HCT116 (cell line): ENCODE data around the gene DIP2C.

Experiments used
- CEBPB ChIP-seq: IDR thresholded peaks from 2 replicates; pipeline ENCODE4 v1.6.1; 2012; ENCODE audit warnings: low read depth
- EZH2 ChIP-seq: fragments of 200-600 bp; sonication (generic); IDR thresholded peaks from 2 replicates; pipeline ENCODE4 v1.6.1; 2017; ENCODE audit warnings: antibody characterized with exemption, mixed run types
- EZH2phosphoT487 ChIP-seq: fragments of 200-600 bp; IDR thresholded peaks from 2 replicates; pipeline ENCODE4 v1.6.1; 2018; ENCODE audit warnings: antibody characterized with exemption, borderline replicate concordance
- JUND ChIP-seq: IDR thresholded peaks from 2 replicates; pipeline ENCODE4 v1.6.1; 2012
- POLR2A ChIP-seq: IDR thresholded peaks from 2 replicates; pipeline ENCODE4 v1.7.0; 2011; ENCODE audit warnings: borderline replicate concordance; ENCODE audit not compliant: insufficient read depth, insufficient read length; ENCODE audit errors: extremely low read depth
- POLR2AphosphoS5 ChIP-seq: IDR thresholded peaks from 2 replicates; pipeline ENCODE4 v1.6.1; 2011; ENCODE audit warnings: mild to moderate bottlenecking, low read depth, low read length, moderate library complexity
- TCF7L2 ChIP-seq: IDR thresholded peaks from 2 replicates; pipeline ENCODE4 v1.7.0; 2011; ENCODE audit warnings: borderline replicate concordance, inconsistent platforms; ENCODE audit not compliant: insufficient read depth, insufficient read length; ENCODE audit errors: extremely low read depth
- TF ChIP-seq, protein P1 (sequence below): IDR thresholded peaks from 2 replicates; pipeline ENCODE4 v1.6.1; 2012; ENCODE audit warnings: low read depth
- TF ChIP-seq, protein P2 (sequence below), 3 experiments: fragments of 200-600 bp in 1 of 3; sonication (generic) in 1 of 3; IDR thresholded peaks in 2 of 3; conservative IDR thresholded peaks in 1 of 3; 2 replicates each; pipeline ENCODE4 v1.5.1; 2012 to 2017; ENCODE audit warnings: low read depth in 2 of 3, low read length in 2 of 3, antibody characterized with exemption in 1 of 3, borderline replicate concordance in 1 of 3, control low read depth in 1 of 3, mild to moderate bottlenecking in 1 of 3, mixed read lengths in 1 of 3, mixed run types in 1 of 3, moderate library complexity in 1 of 3; ENCODE audit not compliant: insufficient read depth in 1 of 3

DNA sequence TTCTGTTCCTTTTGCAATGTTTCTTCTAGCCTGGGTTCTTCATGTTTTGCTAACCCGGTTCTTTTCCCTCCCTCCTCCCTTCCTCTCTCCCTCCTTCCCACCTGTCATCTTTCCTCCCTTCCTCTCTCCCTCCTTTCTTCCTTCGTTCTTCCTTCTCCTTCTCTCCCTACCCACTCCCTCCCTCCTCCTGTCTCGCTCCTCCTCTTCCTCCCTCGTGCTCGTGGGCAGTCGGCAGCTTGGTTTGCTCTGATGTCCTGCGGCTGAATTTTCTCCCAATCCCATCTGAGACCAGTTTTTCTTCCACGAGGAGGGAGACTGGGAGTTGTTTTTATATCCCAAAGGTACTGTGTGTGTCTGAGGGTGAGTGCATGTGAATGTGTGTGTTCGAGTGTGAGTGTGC lies 43.6 kb upstream of the DIP2C start:
- TF ChIP-seq EZH2 = no peak
- no peak for TF ChIP-seq POLR2A
- TF ChIP-seq TCF7L2 = no peak
- TF ChIP-seq, protein P1, sequence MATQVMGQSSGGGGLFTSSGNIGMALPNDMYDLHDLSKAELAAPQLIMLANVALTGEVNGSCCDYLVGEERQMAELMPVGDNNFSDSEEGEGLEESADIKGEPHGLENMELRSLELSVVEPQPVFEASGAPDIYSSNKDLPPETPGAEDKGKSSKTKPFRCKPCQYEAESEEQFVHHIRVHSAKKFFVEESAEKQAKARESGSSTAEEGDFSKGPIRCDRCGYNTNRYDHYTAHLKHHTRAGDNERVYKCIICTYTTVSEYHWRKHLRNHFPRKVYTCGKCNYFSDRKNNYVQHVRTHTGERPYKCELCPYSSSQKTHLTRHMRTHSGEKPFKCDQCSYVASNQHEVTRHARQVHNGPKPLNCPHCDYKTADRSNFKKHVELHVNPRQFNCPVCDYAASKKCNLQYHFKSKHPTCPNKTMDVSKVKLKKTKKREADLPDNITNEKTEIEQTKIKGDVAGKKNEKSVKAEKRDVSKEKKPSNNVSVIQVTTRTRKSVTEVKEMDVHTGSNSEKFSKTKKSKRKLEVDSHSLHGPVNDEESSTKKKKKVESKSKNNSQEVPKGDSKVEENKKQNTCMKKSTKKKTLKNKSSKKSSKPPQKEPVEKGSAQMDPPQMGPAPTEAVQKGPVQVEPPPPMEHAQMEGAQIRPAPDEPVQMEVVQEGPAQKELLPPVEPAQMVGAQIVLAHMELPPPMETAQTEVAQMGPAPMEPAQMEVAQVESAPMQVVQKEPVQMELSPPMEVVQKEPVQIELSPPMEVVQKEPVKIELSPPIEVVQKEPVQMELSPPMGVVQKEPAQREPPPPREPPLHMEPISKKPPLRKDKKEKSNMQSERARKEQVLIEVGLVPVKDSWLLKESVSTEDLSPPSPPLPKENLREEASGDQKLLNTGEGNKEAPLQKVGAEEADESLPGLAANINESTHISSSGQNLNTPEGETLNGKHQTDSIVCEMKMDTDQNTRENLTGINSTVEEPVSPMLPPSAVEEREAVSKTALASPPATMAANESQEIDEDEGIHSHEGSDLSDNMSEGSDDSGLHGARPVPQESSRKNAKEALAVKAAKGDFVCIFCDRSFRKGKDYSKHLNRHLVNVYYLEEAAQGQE = no peak
- no peak for TF ChIP-seq EZH2phosphoT487
- TF ChIP-seq, protein P2, sequence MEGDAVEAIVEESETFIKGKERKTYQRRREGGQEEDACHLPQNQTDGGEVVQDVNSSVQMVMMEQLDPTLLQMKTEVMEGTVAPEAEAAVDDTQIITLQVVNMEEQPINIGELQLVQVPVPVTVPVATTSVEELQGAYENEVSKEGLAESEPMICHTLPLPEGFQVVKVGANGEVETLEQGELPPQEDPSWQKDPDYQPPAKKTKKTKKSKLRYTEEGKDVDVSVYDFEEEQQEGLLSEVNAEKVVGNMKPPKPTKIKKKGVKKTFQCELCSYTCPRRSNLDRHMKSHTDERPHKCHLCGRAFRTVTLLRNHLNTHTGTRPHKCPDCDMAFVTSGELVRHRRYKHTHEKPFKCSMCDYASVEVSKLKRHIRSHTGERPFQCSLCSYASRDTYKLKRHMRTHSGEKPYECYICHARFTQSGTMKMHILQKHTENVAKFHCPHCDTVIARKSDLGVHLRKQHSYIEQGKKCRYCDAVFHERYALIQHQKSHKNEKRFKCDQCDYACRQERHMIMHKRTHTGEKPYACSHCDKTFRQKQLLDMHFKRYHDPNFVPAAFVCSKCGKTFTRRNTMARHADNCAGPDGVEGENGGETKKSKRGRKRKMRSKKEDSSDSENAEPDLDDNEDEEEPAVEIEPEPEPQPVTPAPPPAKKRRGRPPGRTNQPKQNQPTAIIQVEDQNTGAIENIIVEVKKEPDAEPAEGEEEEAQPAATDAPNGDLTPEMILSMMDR (IDR thresholded peaks at IDR 0.05 in 2 of 3, conservative IDR thresholded peaks at IDR 0.05 in 1 of 3; ENCODE audit: borderline replicate concordance in 1 of 3, insufficient read depth in 1 of 3, low read depth in 2 of 3, low read length in 2 of 3) = no peak
- TF ChIP-seq CEBPB = no peak
- TF ChIP-seq JUND = no peak
- TF ChIP-seq POLR2AphosphoS5 = no peak
